ENCODE measurements around the gene PLCL1.

DNA sequence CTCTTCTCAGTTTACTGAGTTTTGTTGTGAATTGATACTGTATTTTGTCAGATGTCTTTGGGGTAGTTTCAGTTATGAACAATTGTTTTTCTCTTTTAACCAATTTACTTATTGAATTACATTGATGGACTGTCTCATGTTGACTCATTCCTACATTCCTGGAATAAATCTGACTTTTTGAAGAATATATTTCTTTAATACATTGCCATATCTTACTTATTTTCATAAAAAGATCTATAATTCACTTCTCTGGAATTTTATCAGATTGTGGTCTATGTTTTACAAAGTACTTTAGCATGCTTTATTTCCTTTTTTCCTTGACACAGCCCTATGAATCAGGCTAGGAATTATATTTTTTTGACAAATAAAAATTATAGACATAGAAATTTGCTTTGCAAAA is 268.3 kb downstream of the PLCL1 start:
- TF ChIP-seq CTCF (IDR thresholded peaks at IDR 0.05 in 2 of 3, conservative IDR thresholded peaks at IDR 0.05 in 1 of 3; ENCODE audit: control insufficient read depth in 2 of 3, extremely low read depth in 1 of 3, insufficient read depth in 1 of 3, low read depth in 3 of 3, low read length in 3 of 3) (no peak), YY1 (IDR thresholded peaks at IDR 0.05; ENCODE audit: low read depth, low read length) (no peak), SUZ12 (IDR thresholded peaks at IDR 0.05; ENCODE audit: unreplicated experiment) (no peak), TARDBP (IDR thresholded peaks at IDR 0.05; ENCODE audit: borderline replicate concordance) (no peak), ASH2L (IDR thresholded peaks at IDR 0.05; ENCODE audit: borderline replicate concordance, low read depth) (no peak), RAD21 (IDR thresholded peaks at IDR 0.05; ENCODE audit: insufficient read depth, low read depth, low read length) (no peak), POU2F2 (IDR thresholded peaks at IDR 0.05; ENCODE audit: borderline replicate concordance, low read depth, low read length) (no peak), ZNF384 (IDR thresholded peaks at IDR 0.05; ENCODE audit: borderline replicate concordance, low read depth, low read length) (no peak), SMC3 (IDR thresholded peaks at IDR 0.05; ENCODE audit: borderline replicate concordance, low read length) (no peak), POLR2A (IDR thresholded peaks at IDR 0.05; ENCODE audit: low read depth, low read length) (no peak), HDAC2 (IDR thresholded peaks at IDR 0.05) (no peak), POLR2AphosphoS5 (IDR thresholded peaks at IDR 0.05; ENCODE audit: low read length) (no peak)
